GM23338 (cell line): ENCODE measurements around the gene BSND. TPM values are rescaled to one million over a fixed set of nuclear protein-coding genes. Genes with fewer than 3 reads are reported as not detected.

Experiments
- ATAC-seq: fragments of 200-7000 bp; cut with Tn5 transposase; 3 replicates; pipeline ENCODE4 v1.9.1; 2020
- DNase-seq: peaks from one replicate; pipeline ENCODE4 v3.0.0-alpha.2; 2015; ENCODE audit warnings: low spot score
- H2AFZ ChIP-seq: fragments of 200-600 bp; sonication (generic); 2 replicates; pipeline ENCODE4 v1.8.0; 2016; ENCODE audit warnings: antibody characterized with exemption, mild to moderate bottlenecking, moderate library complexity
- H3F3A ChIP-seq: fragments of 200-600 bp; sonication (generic); replicated peaks from 2 replicates; pipeline ENCODE4 v1.8.0; 2017; ENCODE audit warnings: antibody characterized with exemption, mixed run types, low read depth
- H3K27ac ChIP-seq: fragments of 200-600 bp; sonication (generic); 2 replicates; pipeline ENCODE4 v1.6.1; 2016; ENCODE audit warnings: low read depth
- H3K27me3 ChIP-seq: fragments of 200-600 bp; sonication (generic); 2 replicates; pipeline ENCODE4 v1.8.0; 2016; ENCODE audit warnings: mild to moderate bottlenecking, mixed run types, moderate library complexity; ENCODE audit not compliant: insufficient read depth
- H3K36me3 ChIP-seq: fragments of 200-600 bp; sonication (generic); 2 replicates; pipeline ENCODE4 v1.8.0; 2016; ENCODE audit warnings: mild to moderate bottlenecking; ENCODE audit not compliant: insufficient read depth
- H3K4me1 ChIP-seq: fragments of 200-600 bp; sonication (generic); 2 replicates; pipeline ENCODE4 v1.8.0; 2016; ENCODE audit warnings: mild to moderate bottlenecking, moderate library complexity; ENCODE audit not compliant: insufficient read depth
- H3K4me2 ChIP-seq: fragments of 200-600 bp; sonication (generic); 2 replicates; pipeline ENCODE4 v1.7.1; 2017; ENCODE audit warnings: mixed run types
- H3K4me3 ChIP-seq: fragments of 200-600 bp; sonication (generic); 2 replicates; pipeline ENCODE4 v1.6.1; 2016; ENCODE audit warnings: mixed run types
- H3K79me2 ChIP-seq: fragments of 200-600 bp; sonication (generic); replicated peaks from 2 replicates; pipeline ENCODE4 v1.8.0; 2017; ENCODE audit warnings: mild to moderate bottlenecking; ENCODE audit not compliant: insufficient read depth
- H3K9me2 ChIP-seq: fragments of 200-600 bp; sonication (generic); 2 replicates; pipeline ENCODE4 v1.8.0; 2017; ENCODE audit not compliant: insufficient read depth
- H4K20me1 ChIP-seq: fragments of 200-600 bp; sonication (generic); replicated peaks from 2 replicates; pipeline ENCODE4 v1.8.0; 2017; ENCODE audit warnings: mild to moderate bottlenecking; ENCODE audit not compliant: insufficient read depth
- H3K27ac Mint-ChIP-seq: 2 replicates; pipeline ENCODE4 v1.8.0; 2020; ENCODE audit warnings: inconsistent platforms, mild to moderate bottlenecking, moderate library complexity, mixed read lengths
- H3K27me3 Mint-ChIP-seq: 3 replicates; pipeline ENCODE4 v1.8.0; 2022; ENCODE audit warnings: low read depth, mild to moderate bottlenecking, moderate library complexity, mixed read lengths, inconsistent platforms; ENCODE audit not compliant: insufficient read depth, poor library complexity
- H3K36me3 Mint-ChIP-seq: 3 replicates; pipeline ENCODE4 v1.8.0; 2021; ENCODE audit warnings: low read depth, mild to moderate bottlenecking, inconsistent platforms, moderate library complexity, mixed read lengths
- H3K4me1 Mint-ChIP-seq: 3 replicates; pipeline ENCODE4 v1.8.0; 2020; ENCODE audit warnings: mild to moderate bottlenecking, inconsistent platforms, mixed read lengths
- H3K4me3 Mint-ChIP-seq: 3 replicates; pipeline ENCODE4 v1.8.0; 2021; ENCODE audit warnings: moderate library complexity, mild to moderate bottlenecking, inconsistent platforms, mixed read lengths
- H3K9me3 Mint-ChIP-seq: 3 replicates; pipeline ENCODE4 v1.8.0; 2020; ENCODE audit warnings: moderate library complexity, mild to moderate bottlenecking, inconsistent platforms, mixed read lengths
- CREB1 ChIP-seq: fragments of 250-450 bp; sonication (Bioruptor Pico); IDR thresholded peaks from 2 replicates; pipeline ENCODE4 v1.5.0; 2020; ENCODE audit warnings: low read depth, mild to moderate bottlenecking, moderate library complexity
- EZH2 ChIP-seq: fragments of 200-600 bp; sonication (generic); IDR thresholded peaks from one replicate; pipeline ENCODE4 v1.8.0; 2017; ENCODE audit warnings: antibody characterized with exemption, mild to moderate bottlenecking, low read depth; ENCODE audit not compliant: unreplicated experiment
- EZH2phosphoT487 ChIP-seq: fragments of 200-600 bp; sonication (generic); IDR thresholded peaks from one replicate; pipeline ENCODE4 v1.8.1; 2018; ENCODE audit warnings: antibody characterized with exemption; ENCODE audit not compliant: unreplicated experiment
- POLR2AphosphoS5 ChIP-seq: IDR thresholded peaks from 2 replicates; pipeline ENCODE4 v1.6.1; 2016; ENCODE audit warnings: antibody characterized with exemption, low read depth
- STAT1 ChIP-seq: IDR thresholded peaks from one replicate; pipeline ENCODE4 v1.6.1; 2016; ENCODE audit warnings: antibody characterized with exemption; ENCODE audit not compliant: unreplicated experiment
- polyA plus RNA-seq: library from polyadenylated mRNA; unstranded; fragments of >200 nt; fragmentation: Nextera tagmentation; extraction: Ambion mirVana; gene quantifications from 2 replicates; pipeline ENCODE4 v1.2.1, GENCODE V29; 2016
- total RNA-seq: library from RNA; depleted of rRNA; stranded (reverse); fragments of >200 nt; shearing (Covaris generic); gene quantifications from 2 replicates; pipeline ENCODE4 v1.2.3, GENCODE V29; 2014
- TF ChIP-seq, protein P1 (sequence below): IDR thresholded peaks from 2 replicates; pipeline ENCODE4 v1.6.1; 2016; ENCODE audit warnings: antibody characterized with exemption
- TF ChIP-seq, protein P2 (sequence below), 2 experiments: fragments of 200-600 bp in 1 of 2; sonication (generic) in 1 of 2; conservative IDR thresholded peaks; 2 replicates each; pipeline versions ENCODE4 v1.5.1 to v1.6.1; 2016 to 2017; ENCODE audit warnings: antibody characterized with exemption in 2 of 2, low read depth in 2 of 2, mild to moderate bottlenecking in 2 of 2, moderate library complexity in 1 of 2
- TF ChIP-seq, protein P3 (sequence below): fragments of 250-450 bp; sonication (Bioruptor Pico); IDR thresholded peaks from 2 replicates; pipeline ENCODE4 v1.5.0; 2020; ENCODE audit warnings: mild to moderate bottlenecking, moderate library complexity

The BSND gene
- total and polyA plus RNA-seq, 2 experiments from 2014 or later = 0.55 to 1.4 TPM

DNA sequence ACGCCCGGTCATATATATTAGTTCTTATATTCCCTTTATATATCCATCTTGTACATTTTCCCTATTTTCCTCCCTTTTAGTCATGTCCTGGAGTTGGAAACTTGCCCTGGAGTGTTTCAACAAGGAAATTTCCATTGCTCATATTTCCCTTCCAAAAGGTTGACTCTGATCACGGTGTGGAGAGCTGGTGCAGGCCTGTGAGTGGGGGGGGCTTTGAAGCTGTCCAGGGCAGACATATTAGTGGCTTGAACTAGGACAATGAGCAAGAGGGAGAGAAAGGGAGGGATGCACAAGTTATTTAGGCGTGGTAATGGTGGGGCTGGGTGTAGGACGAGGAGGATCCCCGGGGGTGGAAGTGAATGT, 48.7 kb upstream of the BSND start (continued):
- TF ChIP-seq, protein P1, sequence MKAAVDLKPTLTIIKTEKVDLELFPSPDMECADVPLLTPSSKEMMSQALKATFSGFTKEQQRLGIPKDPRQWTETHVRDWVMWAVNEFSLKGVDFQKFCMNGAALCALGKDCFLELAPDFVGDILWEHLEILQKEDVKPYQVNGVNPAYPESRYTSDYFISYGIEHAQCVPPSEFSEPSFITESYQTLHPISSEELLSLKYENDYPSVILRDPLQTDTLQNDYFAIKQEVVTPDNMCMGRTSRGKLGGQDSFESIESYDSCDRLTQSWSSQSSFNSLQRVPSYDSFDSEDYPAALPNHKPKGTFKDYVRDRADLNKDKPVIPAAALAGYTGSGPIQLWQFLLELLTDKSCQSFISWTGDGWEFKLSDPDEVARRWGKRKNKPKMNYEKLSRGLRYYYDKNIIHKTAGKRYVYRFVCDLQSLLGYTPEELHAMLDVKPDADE = no peak

DNA sequence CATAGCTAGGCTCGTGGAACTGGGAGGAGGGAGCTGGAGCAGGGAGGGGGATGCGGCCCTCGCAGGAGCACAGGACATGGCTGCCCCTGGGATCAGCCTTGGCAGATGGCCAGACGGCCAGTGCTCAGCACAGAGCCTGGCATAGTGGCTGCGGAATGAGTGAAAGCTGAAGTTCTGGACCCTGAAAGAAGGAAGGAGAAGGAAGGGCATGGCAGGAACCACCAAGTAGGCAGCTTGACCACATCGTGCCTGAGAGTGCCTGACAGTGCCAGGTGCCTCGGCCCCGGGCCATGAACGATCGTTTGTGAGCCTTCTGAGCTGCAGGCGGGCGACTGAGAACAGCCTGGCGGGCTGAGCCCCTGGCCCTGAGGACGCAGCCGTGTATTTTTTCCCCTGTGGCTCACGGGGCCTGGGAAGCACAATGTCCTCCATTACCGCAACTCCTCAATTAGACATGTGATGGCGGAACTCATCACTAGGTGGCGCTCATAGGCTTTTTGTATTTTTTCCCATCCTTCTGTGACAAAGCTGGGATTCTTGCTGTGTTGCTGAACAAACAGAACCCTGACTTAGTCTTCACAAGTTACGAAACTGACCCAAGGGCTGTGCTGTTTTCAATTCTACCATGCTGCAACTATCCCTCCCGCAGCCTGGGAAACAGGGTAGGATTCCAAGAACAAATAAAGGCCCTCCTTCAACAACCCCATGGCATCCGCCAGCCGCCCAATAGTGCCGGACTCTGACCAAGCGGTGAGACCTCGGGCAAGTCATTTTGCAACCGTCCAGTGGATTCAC, 48.2 kb upstream of the BSND start:
- TF ChIP-seq, protein P2, sequence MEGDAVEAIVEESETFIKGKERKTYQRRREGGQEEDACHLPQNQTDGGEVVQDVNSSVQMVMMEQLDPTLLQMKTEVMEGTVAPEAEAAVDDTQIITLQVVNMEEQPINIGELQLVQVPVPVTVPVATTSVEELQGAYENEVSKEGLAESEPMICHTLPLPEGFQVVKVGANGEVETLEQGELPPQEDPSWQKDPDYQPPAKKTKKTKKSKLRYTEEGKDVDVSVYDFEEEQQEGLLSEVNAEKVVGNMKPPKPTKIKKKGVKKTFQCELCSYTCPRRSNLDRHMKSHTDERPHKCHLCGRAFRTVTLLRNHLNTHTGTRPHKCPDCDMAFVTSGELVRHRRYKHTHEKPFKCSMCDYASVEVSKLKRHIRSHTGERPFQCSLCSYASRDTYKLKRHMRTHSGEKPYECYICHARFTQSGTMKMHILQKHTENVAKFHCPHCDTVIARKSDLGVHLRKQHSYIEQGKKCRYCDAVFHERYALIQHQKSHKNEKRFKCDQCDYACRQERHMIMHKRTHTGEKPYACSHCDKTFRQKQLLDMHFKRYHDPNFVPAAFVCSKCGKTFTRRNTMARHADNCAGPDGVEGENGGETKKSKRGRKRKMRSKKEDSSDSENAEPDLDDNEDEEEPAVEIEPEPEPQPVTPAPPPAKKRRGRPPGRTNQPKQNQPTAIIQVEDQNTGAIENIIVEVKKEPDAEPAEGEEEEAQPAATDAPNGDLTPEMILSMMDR (conservative IDR thresholded peaks at IDR 0.05; ENCODE audit: low read depth in 2 of 2) = peak; percentile 76 to 91
- TF ChIP-seq, protein P1 = no peak
- 0 out of 2 replicates have a peak, but pooled peaks have one; percentile 37 for TF ChIP-seq CREB1
- Histone ChIP-seq H3K9me2 (no peaks in the 10 kb centered on the region), H3K79me2 (no peaks in the 10 kb centered on the region), H3K4me2 (peak overlapping the region; percentile 61), H4K20me1 (no peaks in the 10 kb centered on the region), H3K36me3 (no peaks in the 10 kb centered on the region), H3F3A (no peaks in the 10 kb centered on the region), H3K27me3 (no peaks in the 10 kb centered on the region), H3K27ac (peak overlapping the region; percentile 70; the same call in 1 of the 2 replicates), H3K4me3 (peak overlapping the region; percentile 19; the same call in 1 of the 2 replicates), H3K4me1 (peaks cover 18% of the 10 kb centered on the region), H2AFZ (peak overlapping the region; percentile 97)
- peaks cover 18% of the 10 kb centered on the region for H3K36me3 Mint-ChIP-seq
- H3K27me3 Mint-ChIP-seq = peaks cover 13% of the 10 kb centered on the region
- peak overlapping the region; percentile 58; the same call in 1 of the 2 replicates for H3K27ac Mint-ChIP-seq
- H3K4me1 Mint-ChIP-seq = peaks cover 20% of the 10 kb centered on the region
- peak; percentile 85 for ATAC-seq
- H3K4me3 Mint-ChIP-seq = peak overlapping the region; percentile 49
- peaks cover 19% of the 10 kb centered on the region for H3K9me3 Mint-ChIP-seq
- peak; percentile 91 for DNase-seq

DNA sequence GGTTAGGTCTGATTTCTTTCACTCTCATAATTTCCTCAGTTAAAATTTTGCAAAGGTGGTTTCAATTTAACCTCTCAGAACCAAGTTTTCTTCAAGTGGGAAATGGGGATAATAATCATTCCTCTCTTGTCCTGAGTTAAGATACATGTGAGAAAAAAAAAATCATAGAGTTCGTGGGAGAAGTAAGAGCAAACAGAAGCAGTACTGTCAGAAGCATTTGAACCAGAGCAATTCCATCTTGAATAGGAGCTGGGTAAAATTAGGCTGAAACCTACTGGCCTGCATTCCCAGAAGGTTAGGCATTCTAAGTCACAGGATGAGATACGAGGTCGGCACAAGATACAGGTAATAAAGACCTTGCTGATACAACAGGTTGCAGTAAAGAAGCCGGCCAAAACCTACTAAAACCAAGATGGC, 46.9 kb upstream of the BSND start:
- no peak overlapping the region for H3K27ac Mint-ChIP-seq
- peaks cover 29% of the 10 kb centered on the region for H3K9me3 Mint-ChIP-seq
- Histone ChIP-seq H3K27me3 (no peaks in the 10 kb centered on the region), H3K27ac (0 out of 2 replicates have a peak overlapping the region, but pooled peaks have one; percentile 55), H3K36me3 (no peaks in the 10 kb centered on the region), H3F3A (no peaks in the 10 kb centered on the region), H3K4me2 (no peak overlapping the region), H3K4me1 (peaks cover 18% of the 10 kb centered on the region), H3K9me2 (no peaks in the 10 kb centered on the region), H4K20me1 (no peaks in the 10 kb centered on the region), H3K4me3 (no peak overlapping the region), H3K79me2 (no peaks in the 10 kb centered on the region), H2AFZ (0 out of 2 replicates have a peak overlapping the region, but pooled peaks have one; percentile 38)
- H3K36me3 Mint-ChIP-seq = peaks cover 19% of the 10 kb centered on the region
- H3K27me3 Mint-ChIP-seq = peaks cover 13% of the 10 kb centered on the region
- no peak overlapping the region for H3K4me3 Mint-ChIP-seq
- DNase-seq = no peak
- peaks cover 20% of the 10 kb centered on the region for H3K4me1 Mint-ChIP-seq
- ATAC-seq = no peak
- no peak for TF ChIP-seq EZH2phosphoT487
- no peak for TF ChIP-seq POLR2AphosphoS5
- TF ChIP-seq STAT1 = no peak
- TF ChIP-seq, protein P3, sequence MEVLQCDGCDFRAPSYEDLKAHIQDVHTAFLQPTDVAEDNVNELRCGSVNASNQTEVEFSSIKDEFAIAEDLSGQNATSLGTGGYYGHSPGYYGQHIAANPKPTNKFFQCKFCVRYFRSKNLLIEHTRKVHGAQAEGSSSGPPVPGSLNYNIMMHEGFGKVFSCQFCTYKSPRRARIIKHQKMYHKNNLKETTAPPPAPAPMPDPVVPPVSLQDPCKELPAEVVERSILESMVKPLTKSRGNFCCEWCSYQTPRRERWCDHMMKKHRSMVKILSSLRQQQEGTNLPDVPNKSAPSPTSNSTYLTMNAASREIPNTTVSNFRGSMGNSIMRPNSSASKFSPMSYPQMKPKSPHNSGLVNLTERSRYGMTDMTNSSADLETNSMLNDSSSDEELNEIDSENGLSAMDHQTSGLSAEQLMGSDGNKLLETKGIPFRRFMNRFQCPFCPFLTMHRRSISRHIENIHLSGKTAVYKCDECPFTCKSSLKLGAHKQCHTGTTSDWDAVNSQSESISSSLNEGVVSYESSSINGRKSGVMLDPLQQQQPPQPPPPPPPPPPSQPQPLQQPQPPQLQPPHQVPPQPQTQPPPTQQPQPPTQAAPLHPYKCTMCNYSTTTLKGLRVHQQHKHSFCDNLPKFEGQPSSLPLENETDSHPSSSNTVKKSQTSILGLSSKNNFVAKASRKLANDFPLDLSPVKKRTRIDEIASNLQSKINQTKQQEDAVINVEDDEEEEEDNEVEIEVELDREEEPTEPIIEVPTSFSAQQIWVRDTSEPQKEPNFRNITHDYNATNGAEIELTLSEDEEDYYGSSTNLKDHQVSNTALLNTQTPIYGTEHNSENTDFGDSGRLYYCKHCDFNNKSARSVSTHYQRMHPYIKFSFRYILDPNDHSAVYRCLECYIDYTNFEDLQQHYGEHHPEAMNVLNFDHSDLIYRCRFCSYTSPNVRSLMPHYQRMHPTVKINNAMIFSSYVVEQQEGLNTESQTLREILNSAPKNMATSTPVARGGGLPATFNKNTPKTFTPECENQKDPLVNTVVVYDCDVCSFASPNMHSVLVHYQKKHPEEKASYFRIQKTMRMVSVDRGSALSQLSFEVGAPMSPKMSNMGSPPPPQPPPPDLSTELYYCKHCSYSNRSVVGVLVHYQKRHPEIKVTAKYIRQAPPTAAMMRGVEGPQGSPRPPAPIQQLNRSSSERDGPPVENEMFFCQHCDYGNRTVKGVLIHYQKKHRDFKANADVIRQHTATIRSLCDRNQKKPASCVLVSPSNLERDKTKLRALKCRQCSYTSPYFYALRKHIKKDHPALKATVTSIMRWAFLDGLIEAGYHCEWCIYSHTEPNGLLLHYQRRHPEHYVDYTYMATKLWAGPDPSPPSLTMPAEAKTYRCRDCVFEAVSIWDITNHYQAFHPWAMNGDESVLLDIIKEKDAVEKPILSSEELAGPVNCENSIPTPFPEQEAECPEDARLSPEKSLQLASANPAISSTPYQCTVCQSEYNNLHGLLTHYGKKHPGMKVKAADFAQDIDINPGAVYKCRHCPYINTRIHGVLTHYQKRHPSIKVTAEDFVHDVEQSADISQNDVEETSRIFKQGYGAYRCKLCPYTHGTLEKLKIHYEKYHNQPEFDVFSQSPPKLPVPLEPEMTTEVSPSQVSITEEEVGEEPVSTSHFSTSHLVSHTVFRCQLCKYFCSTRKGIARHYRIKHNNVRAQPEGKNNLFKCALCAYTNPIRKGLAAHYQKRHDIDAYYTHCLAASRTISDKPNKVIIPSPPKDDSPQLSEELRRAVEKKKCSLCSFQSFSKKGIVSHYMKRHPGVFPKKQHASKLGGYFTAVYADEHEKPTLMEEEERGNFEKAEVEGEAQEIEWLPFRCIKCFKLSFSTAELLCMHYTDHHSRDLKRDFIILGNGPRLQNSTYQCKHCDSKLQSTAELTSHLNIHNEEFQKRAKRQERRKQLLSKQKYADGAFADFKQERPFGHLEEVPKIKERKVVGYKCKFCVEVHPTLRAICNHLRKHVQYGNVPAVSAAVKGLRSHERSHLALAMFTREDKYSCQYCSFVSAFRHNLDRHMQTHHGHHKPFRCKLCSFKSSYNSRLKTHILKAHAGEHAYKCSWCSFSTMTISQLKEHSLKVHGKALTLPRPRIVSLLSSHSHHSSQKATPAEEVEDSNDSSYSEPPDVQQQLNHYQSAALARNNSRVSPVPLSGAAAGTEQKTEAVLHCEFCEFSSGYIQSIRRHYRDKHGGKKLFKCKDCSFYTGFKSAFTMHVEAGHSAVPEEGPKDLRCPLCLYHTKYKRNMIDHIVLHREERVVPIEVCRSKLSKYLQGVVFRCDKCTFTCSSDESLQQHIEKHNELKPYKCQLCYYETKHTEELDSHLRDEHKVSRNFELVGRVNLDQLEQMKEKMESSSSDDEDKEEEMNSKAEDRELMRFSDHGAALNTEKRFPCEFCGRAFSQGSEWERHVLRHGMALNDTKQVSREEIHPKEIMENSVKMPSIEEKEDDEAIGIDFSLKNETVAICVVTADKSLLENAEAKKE = no peak
- TF ChIP-seq EZH2 = no peak
